Progenitor cell of endocrine pancreas (in vitro differentiated cells): ENCODE measurements around the gene USF1. TPM values are rescaled to one million over a fixed set of nuclear protein-coding genes. Genes with fewer than 3 reads are reported as not detected.
"Not testable (repeated sequence)": the region's sequence is repeated elsewhere in the genome, so short reads cannot be mapped to it uniquely, and the experiment has no call there.

ENCODE experiments used
- DNase-seq: peaks from one replicate; pipeline ENCODE4 v3.0.0; 2021; ENCODE audit warnings: low spot score; ENCODE audit not compliant: unreplicated experiment
- H3K27ac Mint-ChIP-seq: 2 replicates; pipeline ENCODE4 v1.8.0; 2021; ENCODE audit warnings: mild to moderate bottlenecking, moderate library complexity, mixed read lengths
- H3K27me3 Mint-ChIP-seq: 2 replicates; pipeline ENCODE4 v1.8.0; 2021; ENCODE audit warnings: mixed read lengths
- H3K36me3 Mint-ChIP-seq: 2 replicates; pipeline ENCODE4 v1.8.0; 2022; ENCODE audit warnings: mixed read lengths; ENCODE audit not compliant: insufficient read depth
- H3K4me1 Mint-ChIP-seq: 2 replicates; pipeline ENCODE4 v1.8.0; 2021; ENCODE audit warnings: low read depth, mixed read lengths
- H3K4me3 Mint-ChIP-seq: 2 replicates; pipeline ENCODE4 v1.8.0; 2021; ENCODE audit warnings: low read depth, mild to moderate bottlenecking, moderate library complexity, mixed read lengths
- H3K9me3 Mint-ChIP-seq: 2 replicates; pipeline ENCODE4 v1.8.0; 2021; ENCODE audit warnings: low read depth, mixed read lengths
- total RNA-seq: library from RNA; stranded (reverse); gene quantifications from 2 replicates; pipeline ENCODE4 v1.2.1, GENCODE V29; 2021
- TF ChIP-seq, protein P1 (sequence below): fragments of 200-600 bp; sonication (generic); IDR thresholded peaks from one replicate; pipeline ENCODE4 v1.5.0; 2021; ENCODE audit warnings: antibody characterized with exemption, mild to moderate bottlenecking; ENCODE audit not compliant: unreplicated experiment

USF1 gene
- total RNA-seq, 1 donor from 2014 or later = 88.7 TPM

DNA sequence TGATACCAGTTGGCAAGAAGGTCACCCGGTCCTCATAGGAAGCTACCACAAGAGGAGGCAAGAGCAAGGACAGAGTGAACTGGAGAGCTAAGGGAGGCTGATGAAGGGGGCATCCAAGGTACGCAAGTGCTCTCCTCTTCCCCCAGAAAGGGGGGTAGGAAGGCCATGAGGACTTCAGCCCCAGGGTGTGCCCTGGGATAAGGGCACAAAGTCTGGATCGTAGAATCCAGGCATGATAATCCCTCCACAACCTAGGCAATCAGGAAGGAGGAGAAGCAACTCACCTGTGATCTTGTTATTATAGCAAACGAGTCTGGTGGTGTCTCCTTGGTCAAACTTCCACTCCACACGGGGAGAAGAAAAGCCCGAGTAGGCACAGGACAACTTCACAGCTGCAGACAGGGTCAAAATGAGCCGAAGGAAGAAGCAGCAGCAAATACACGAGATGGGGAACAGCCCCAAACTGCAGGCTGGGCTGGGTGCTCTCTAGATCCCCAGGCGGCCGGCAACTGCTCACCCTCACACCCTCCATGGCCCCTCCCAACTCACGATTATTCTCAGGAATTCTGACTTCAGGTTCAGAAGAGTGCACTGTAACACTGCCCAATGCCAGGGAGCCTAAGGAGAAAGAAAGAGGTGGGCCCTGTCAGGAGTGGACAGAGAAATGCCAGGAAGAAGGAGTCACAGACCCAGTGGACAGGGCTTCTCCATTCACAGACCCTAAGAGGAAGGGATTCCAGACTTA lies 44.9 kb downstream of the USF1 start:
- no peaks in the 10 kb centered on the region for H3K9me3 Mint-ChIP-seq
- H3K36me3 Mint-ChIP-seq = peaks cover 14% of the 10 kb centered on the region
- H3K4me3 Mint-ChIP-seq = no peak overlapping the region
- no peaks in the 10 kb centered on the region for H3K27me3 Mint-ChIP-seq
- no peak overlapping the region for H3K27ac Mint-ChIP-seq
- peaks cover 3% of the 10 kb centered on the region for H3K4me1 Mint-ChIP-seq
- no peak for DNase-seq
- TF ChIP-seq, protein P1, sequence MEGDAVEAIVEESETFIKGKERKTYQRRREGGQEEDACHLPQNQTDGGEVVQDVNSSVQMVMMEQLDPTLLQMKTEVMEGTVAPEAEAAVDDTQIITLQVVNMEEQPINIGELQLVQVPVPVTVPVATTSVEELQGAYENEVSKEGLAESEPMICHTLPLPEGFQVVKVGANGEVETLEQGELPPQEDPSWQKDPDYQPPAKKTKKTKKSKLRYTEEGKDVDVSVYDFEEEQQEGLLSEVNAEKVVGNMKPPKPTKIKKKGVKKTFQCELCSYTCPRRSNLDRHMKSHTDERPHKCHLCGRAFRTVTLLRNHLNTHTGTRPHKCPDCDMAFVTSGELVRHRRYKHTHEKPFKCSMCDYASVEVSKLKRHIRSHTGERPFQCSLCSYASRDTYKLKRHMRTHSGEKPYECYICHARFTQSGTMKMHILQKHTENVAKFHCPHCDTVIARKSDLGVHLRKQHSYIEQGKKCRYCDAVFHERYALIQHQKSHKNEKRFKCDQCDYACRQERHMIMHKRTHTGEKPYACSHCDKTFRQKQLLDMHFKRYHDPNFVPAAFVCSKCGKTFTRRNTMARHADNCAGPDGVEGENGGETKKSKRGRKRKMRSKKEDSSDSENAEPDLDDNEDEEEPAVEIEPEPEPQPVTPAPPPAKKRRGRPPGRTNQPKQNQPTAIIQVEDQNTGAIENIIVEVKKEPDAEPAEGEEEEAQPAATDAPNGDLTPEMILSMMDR = no peak

DNA sequence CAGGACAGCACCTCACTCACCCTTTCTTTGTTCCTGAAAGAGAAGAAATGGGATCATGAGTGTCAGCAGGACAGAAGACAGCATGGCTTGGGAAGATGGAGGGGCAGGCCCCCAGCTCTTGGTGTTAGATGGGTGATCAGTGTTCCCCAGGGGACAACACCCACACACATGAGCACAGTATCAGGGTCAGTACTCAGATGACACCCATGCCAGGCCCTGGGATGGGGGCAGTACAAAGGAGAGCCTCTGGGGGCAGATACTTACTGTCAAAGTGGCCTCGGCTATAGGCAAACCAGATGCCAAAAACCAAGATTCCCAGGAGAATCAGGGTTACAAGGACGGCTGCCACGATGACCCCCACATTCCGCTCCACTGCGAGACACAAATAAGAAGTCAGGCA lies 46.4 kb downstream of the USF1 start:
- no peak overlapping the region for H3K4me3 Mint-ChIP-seq
- no peak for DNase-seq
- peaks cover 3% of the 10 kb centered on the region for H3K4me1 Mint-ChIP-seq
- TF ChIP-seq, protein P1 = no peak
- peaks cover 20% of the 10 kb centered on the region for H3K36me3 Mint-ChIP-seq
- no peaks in the 10 kb centered on the region for H3K9me3 Mint-ChIP-seq
- no peaks in the 10 kb centered on the region for H3K27me3 Mint-ChIP-seq
- H3K27ac Mint-ChIP-seq = no peak overlapping the region

DNA sequence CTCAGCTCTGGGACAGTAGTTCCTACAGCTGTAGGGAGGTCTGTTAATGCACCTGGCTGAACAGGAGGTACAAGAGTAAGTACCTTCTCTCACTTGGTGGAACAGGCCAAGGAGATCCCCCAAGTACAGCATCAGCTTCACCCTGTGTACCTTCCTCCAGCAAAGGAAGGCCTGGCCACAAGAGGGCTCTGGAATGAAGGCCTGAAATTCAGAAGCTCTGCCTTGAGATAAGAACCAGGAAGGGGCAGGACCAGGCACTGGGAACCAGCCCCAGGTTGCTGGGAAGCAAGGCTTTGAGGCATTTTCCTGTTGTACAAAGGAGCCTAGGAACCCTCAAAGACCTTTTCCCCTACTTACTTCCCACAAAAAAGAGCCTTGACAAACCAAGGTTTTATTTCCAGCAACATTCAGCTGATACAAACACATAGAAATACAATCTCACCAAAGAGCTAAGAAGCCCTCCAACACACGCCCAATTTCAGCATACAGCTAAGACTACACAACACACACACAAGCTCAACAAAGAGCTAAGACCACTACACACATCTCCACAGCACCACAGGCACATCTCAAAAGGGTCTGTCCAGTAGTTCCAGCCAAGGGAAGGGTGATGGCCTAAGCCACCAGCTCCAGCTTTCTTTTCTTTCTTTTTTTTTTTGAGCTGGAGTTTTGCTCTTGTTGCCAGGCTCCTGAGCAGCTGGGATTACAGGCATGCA lies 48.3 kb downstream of the USF1 start:
- Mint-ChIP-seq H3K4me1 (peaks cover 3% of the 10 kb centered on the region), H3K36me3 (peaks cover 21% of the 10 kb centered on the region), H3K27ac (peak overlapping the region; percentile 85), H3K9me3 (no peaks in the 10 kb centered on the region), H3K27me3 (no peaks in the 10 kb centered on the region), H3K4me3 (no peak overlapping the region)
- no peak for DNase-seq
- TF ChIP-seq, protein P1 = peak; percentile 55

DNA sequence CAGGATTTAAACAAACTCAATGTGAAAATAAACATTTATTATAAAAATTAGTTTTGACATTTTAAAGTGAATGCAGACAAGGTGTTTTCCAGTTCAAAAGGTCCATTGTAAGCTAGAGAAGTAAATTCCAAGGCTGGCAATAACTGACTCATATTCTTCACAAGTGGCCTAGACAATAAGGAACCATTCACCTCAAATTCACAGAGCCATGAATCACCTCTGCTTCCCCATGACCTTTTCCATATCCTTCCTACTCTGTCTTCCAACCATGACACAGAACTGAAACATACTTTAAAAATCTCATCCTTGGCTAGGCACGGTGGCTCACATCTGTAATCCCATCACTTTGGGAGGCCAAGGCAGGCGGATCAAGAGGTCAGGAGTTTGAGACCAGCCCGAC lies 49.6 kb downstream of the USF1 start:
- no peak for DNase-seq
- Mint-ChIP-seq H3K36me3 (peaks cover 18% of the 10 kb centered on the region), H3K27ac (peak overlapping the region; percentile 93), H3K4me3 (no peak overlapping the region), H3K9me3 (no peaks in the 10 kb centered on the region), H3K4me1 (peaks cover 3% of the 10 kb centered on the region), H3K27me3 (no peaks in the 10 kb centered on the region)
- TF ChIP-seq, protein P1 = no peak

DNA sequence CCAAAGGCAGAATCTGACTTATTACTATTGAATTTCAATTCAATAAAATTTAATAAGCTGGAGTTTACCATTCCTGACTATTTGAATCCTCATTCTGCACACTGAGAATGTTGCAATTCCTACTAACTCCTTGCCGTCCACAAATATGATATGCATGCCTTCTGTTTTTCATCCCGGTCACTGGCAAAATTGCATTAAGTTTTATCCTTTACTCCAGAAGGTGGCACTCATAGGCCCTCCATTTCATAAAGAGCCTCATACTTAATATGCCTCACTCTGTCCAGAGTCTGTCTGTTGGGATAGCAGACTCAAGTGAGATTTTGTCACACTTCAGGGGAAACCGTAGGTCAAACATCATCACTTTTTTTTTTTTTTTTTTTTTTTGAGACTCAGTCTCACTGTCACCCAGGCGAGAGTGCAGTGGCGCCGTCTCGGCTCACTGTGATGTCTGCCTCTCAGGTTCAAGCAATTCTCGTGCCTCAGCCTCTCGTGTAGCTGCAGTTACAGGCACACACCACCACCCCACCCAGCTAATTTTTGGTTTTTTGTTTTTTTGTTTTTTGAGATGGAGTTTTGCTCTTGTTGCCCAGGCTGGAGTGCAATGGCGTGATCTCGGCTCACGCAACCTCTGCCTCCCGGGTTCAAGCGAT lies 52.1 kb downstream of the USF1 start:
- H3K27ac Mint-ChIP-seq = no peak overlapping the region
- DNase-seq = no peak
- H3K27me3 Mint-ChIP-seq = no peaks in the 10 kb centered on the region
- no peak overlapping the region for H3K4me3 Mint-ChIP-seq
- TF ChIP-seq, protein P1 = no peak
- H3K9me3 Mint-ChIP-seq = no peaks in the 10 kb centered on the region
- H3K36me3 Mint-ChIP-seq = peaks cover 13% of the 10 kb centered on the region
- H3K4me1 Mint-ChIP-seq = peaks cover 3% of the 10 kb centered on the region

DNA sequence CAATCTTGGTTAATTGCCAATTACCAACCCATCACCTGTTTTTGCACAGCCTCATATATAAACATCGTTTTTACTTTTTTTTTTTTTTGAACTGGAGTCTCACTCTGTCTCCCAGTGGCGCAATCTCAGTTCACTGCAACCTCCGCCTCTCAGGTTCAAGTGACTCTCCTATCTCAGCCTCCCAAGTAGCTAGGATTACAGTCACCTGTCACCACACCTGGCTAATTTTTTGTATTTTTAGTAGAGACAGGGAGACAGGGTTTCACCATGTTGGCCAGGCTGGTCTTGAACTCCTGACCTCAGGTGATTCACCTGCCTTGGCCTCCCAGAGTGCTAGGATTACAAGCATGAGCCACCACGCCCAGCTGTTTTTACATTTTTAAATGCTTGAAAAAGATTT lies 53.7 kb downstream of the USF1 start:
- H3K27ac Mint-ChIP-seq, H3K27me3 Mint-ChIP-seq, H3K4me3 Mint-ChIP-seq, H3K4me1 Mint-ChIP-seq, DNase-seq, H3K9me3 Mint-ChIP-seq: not testable (repeated sequence)
- H3K36me3 Mint-ChIP-seq = peaks cover 11% of the 10 kb centered on the region
